Measurements from ENCODE around the gene SVIP.

The SVIP gene

DNA sequence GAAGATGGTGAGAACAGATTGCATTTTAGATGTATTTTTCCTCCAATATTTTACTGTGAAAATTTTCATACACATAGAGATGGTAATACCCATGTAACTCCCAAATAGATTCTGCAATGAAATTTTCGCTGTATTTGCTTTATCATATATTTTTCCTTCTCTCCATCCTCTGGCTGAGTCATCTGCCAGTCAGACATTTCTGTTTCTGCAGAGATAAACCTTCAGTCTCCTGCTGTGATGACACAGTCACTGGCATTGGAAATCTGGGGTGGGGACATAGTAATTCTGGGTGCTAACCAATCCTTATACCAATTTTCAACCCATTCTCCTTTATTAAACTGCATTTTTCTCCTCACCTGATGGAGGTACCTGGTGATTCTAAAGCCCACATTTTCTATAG is 33.7 kb downstream of the SVIP start:
- no peak for DNase-seq (ENCODE audit: low read depth in 2 of 2, low spot score in 1 of 2)

GRCh38 chr11:22792497-22792896 is 37.1 kb downstream of the SVIP start:
- no peak for DNase-seq (ENCODE audit: low read depth in 2 of 2, low spot score in 1 of 2)

DNA sequence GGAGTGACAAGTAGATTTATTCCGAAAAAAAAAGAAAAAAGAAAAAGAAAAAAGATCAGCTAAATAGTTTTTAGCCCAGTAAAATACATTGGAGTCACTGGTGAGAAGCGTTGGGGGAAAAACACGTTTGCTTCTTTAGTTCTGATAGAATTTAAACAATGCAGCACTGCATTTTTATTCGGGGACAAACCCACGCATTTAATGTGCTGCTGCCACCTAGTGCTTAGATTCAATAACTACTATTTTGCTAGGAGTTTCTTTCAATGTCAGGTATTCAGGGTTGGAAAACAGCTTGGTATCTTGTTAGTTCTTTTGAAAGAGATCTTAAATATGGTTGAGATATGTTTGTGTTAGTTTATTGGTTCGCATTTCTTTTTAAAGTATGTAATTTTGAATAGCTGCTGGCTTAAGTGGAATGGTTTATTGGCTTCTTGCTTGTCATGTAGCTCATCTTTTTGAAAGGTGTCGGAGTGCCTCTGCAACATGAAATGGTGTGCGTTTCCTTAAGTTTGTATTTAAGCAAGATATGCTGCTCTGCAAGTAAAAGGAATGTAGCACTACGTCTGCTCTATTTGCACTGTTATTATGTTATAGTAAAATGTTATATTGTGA is 41.9 kb downstream of the SVIP start:
- no peak for DNase-seq (ENCODE audit: low read depth in 2 of 2, low spot score in 1 of 2)

- DNase-seq (ENCODE audit: low read depth in 2 of 2, low spot score in 1 of 2), result no peak
Observed at GRCh38 chr11:22787055-22787454, 42.5 kb downstream of the SVIP start.

DNA sequence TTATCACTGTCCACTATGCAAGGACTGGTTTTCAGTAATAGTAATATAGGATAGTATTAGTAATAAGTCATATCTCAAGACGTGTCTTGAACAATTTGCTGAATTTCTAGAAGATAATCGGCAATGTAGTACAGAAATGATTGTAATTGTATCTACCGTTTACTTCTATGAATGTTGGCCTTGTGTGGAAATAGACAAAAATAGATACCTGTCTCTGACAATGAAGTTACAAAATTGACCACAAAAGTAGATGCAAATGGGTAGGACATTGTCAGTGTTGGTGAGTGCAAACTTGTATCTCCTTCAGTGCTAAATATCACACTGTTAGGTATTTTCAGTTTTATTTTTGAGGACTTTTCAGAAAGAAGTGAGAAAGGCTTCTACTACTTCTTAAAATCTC is 43.1 kb downstream of the SVIP start:
- no peak for DNase-seq (ENCODE audit: low read depth in 2 of 2, low spot score in 1 of 2)

- DNase-seq (ENCODE audit: low read depth in 2 of 2, low spot score in 1 of 2), result no peak
Observed at GRCh38 chr11:22785251-22785650, 44.4 kb downstream of the SVIP start.

DNA sequence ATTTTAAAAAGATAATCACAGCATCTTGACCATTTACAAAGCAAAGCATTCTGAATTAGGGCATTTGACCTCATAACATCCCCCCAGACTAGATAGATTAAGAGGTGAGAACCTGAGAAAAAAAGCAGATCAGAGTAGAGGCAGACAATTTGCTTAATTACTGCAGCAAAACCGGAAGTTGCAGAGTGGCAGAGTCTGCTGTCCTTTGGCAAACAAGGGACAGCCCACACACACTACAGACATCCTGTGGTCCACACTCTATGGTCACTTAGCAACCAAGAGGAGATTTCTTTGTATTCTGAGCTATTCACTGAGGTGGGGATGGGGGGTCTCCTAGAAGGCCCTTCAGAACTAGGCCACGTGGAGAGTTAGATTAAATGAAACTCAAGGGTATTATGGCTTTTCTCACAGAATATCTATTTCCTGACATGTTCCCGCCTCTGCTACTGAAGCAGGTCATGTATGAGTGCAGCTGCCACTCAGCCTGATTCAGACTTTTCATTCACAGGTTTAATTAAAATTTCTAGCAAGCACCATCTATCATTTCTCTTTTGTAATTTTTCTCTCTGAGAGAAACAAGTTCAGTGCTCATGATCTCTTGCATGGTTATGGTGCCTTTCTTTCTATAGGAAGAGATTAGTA is 48.5 kb downstream of the SVIP start:
- DNase-seq (ENCODE audit: low read depth in 2 of 2, low spot score in 1 of 2), result no peak

GRCh38 chr11:22779850-22780249 is 49.8 kb downstream of the SVIP start:
- no peak for DNase-seq (ENCODE audit: low read depth in 2 of 2, low spot score in 1 of 2)

GRCh38 chr11:22778642-22779041 is 51.0 kb downstream of the SVIP start:
- DNase-seq (ENCODE audit: low read depth in 2 of 2, low spot score in 1 of 2), result no peak

DNA sequence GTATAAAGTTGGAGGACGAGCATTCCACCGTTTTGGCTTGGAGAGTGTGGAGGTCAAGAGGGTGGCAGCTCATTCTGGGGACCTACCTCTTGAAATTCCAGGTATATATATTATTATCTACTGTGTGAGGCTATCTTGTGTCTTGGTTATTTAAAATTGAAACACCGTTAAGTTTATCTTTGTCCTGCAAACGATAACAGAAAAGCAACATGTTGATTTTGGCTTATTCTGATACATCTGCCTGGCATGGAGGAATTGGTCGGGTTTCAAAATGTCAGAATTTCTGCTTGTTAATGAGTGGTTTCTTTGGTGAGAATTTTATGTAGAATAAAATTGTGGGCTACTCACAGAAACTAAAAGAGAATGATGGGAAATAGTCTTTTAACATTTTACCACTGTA is 54.4 kb downstream of the SVIP start:
- no peak for DNase-seq (ENCODE audit: low read depth in 2 of 2, low spot score in 1 of 2)

- no peak for DNase-seq (ENCODE audit: low read depth in 2 of 2, low spot score in 1 of 2)
Observed at GRCh38 chr11:22774716-22775115, 54.9 kb downstream of the SVIP start.

- DNase-seq (ENCODE audit: low read depth in 2 of 2, low spot score in 1 of 2), result no peak
Observed at GRCh38 chr11:22769081-22769480, 60.5 kb downstream of the SVIP start.

All from stimulated activated CD8-positive, alpha-beta memory T cell treated with anti-CD3 and anti-CD28 coated beads, Interleukin-4, amount 100 ng/mL, for 4 hours (primary cell).